GM23338 (cell line): Measurements from ENCODE around the gene ADAMTS17. TPM values are rescaled to one million over a fixed set of nuclear protein-coding genes. Genes with fewer than 3 reads are reported as not detected.

Experiments
- ATAC-seq: fragments of 200-7000 bp; cut with Tn5 transposase; 3 replicates; pipeline ENCODE4 v1.9.1; 2020
- DNase-seq: peaks from one replicate; pipeline ENCODE4 v3.0.0-alpha.2; 2015; ENCODE audit warnings: low spot score
- H2AFZ ChIP-seq: fragments of 200-600 bp; sonication (generic); 2 replicates; pipeline ENCODE4 v1.8.0; 2016; ENCODE audit warnings: antibody characterized with exemption, mild to moderate bottlenecking, moderate library complexity
- H3F3A ChIP-seq: fragments of 200-600 bp; sonication (generic); replicated peaks from 2 replicates; pipeline ENCODE4 v1.8.0; 2017; ENCODE audit warnings: antibody characterized with exemption, mixed run types, low read depth
- H3K27ac ChIP-seq: fragments of 200-600 bp; sonication (generic); 2 replicates; pipeline ENCODE4 v1.6.1; 2016; ENCODE audit warnings: low read depth
- H3K27me3 ChIP-seq: fragments of 200-600 bp; sonication (generic); 2 replicates; pipeline ENCODE4 v1.8.0; 2016; ENCODE audit warnings: mild to moderate bottlenecking, mixed run types, moderate library complexity; ENCODE audit not compliant: insufficient read depth
- H3K36me3 ChIP-seq: fragments of 200-600 bp; sonication (generic); 2 replicates; pipeline ENCODE4 v1.8.0; 2016; ENCODE audit warnings: mild to moderate bottlenecking; ENCODE audit not compliant: insufficient read depth
- H3K4me1 ChIP-seq: fragments of 200-600 bp; sonication (generic); 2 replicates; pipeline ENCODE4 v1.8.0; 2016; ENCODE audit warnings: mild to moderate bottlenecking, moderate library complexity; ENCODE audit not compliant: insufficient read depth
- H3K4me2 ChIP-seq: fragments of 200-600 bp; sonication (generic); 2 replicates; pipeline ENCODE4 v1.7.1; 2017; ENCODE audit warnings: mixed run types
- H3K4me3 ChIP-seq: fragments of 200-600 bp; sonication (generic); 2 replicates; pipeline ENCODE4 v1.6.1; 2016; ENCODE audit warnings: mixed run types
- H3K79me2 ChIP-seq: fragments of 200-600 bp; sonication (generic); replicated peaks from 2 replicates; pipeline ENCODE4 v1.8.0; 2017; ENCODE audit warnings: mild to moderate bottlenecking; ENCODE audit not compliant: insufficient read depth
- H3K9me2 ChIP-seq: fragments of 200-600 bp; sonication (generic); 2 replicates; pipeline ENCODE4 v1.8.0; 2017; ENCODE audit not compliant: insufficient read depth
- H4K20me1 ChIP-seq: fragments of 200-600 bp; sonication (generic); replicated peaks from 2 replicates; pipeline ENCODE4 v1.8.0; 2017; ENCODE audit warnings: mild to moderate bottlenecking; ENCODE audit not compliant: insufficient read depth
- H3K27ac Mint-ChIP-seq: 2 replicates; pipeline ENCODE4 v1.8.0; 2020; ENCODE audit warnings: inconsistent platforms, mild to moderate bottlenecking, moderate library complexity, mixed read lengths
- H3K27me3 Mint-ChIP-seq: 3 replicates; pipeline ENCODE4 v1.8.0; 2022; ENCODE audit warnings: low read depth, mild to moderate bottlenecking, moderate library complexity, mixed read lengths, inconsistent platforms; ENCODE audit not compliant: insufficient read depth, poor library complexity
- H3K36me3 Mint-ChIP-seq: 3 replicates; pipeline ENCODE4 v1.8.0; 2021; ENCODE audit warnings: low read depth, mild to moderate bottlenecking, inconsistent platforms, moderate library complexity, mixed read lengths
- H3K4me1 Mint-ChIP-seq: 3 replicates; pipeline ENCODE4 v1.8.0; 2020; ENCODE audit warnings: mild to moderate bottlenecking, inconsistent platforms, mixed read lengths
- H3K4me3 Mint-ChIP-seq: 3 replicates; pipeline ENCODE4 v1.8.0; 2021; ENCODE audit warnings: moderate library complexity, mild to moderate bottlenecking, inconsistent platforms, mixed read lengths
- H3K9me3 Mint-ChIP-seq: 3 replicates; pipeline ENCODE4 v1.8.0; 2020; ENCODE audit warnings: moderate library complexity, mild to moderate bottlenecking, inconsistent platforms, mixed read lengths
- CREB1 ChIP-seq: fragments of 250-450 bp; sonication (Bioruptor Pico); IDR thresholded peaks from 2 replicates; pipeline ENCODE4 v1.5.0; 2020; ENCODE audit warnings: low read depth, mild to moderate bottlenecking, moderate library complexity
- EZH2 ChIP-seq: fragments of 200-600 bp; sonication (generic); IDR thresholded peaks from one replicate; pipeline ENCODE4 v1.8.0; 2017; ENCODE audit warnings: antibody characterized with exemption, mild to moderate bottlenecking, low read depth; ENCODE audit not compliant: unreplicated experiment
- EZH2phosphoT487 ChIP-seq: fragments of 200-600 bp; sonication (generic); IDR thresholded peaks from one replicate; pipeline ENCODE4 v1.8.1; 2018; ENCODE audit warnings: antibody characterized with exemption; ENCODE audit not compliant: unreplicated experiment
- JUNB ChIP-seq: IDR thresholded peaks from one replicate; pipeline ENCODE4 v1.6.1; 2016; ENCODE audit warnings: antibody characterized with exemption; ENCODE audit not compliant: unreplicated experiment
- NANOG ChIP-seq: IDR thresholded peaks from 2 replicates; pipeline ENCODE4 v1.6.1; 2016; ENCODE audit warnings: antibody characterized with exemption, borderline replicate concordance
- POLR2AphosphoS5 ChIP-seq: IDR thresholded peaks from 2 replicates; pipeline ENCODE4 v1.6.1; 2016; ENCODE audit warnings: antibody characterized with exemption, low read depth
- STAT1 ChIP-seq: IDR thresholded peaks from one replicate; pipeline ENCODE4 v1.6.1; 2016; ENCODE audit warnings: antibody characterized with exemption; ENCODE audit not compliant: unreplicated experiment
- ZNF114 ChIP-seq: fragments of 250-450 bp; sonication (Bioruptor Pico); IDR thresholded peaks from 2 replicates; pipeline ENCODE4 v1.5.0; 2020; ENCODE audit warnings: mild to moderate bottlenecking, moderate library complexity
- ZNF331 ChIP-seq: fragments of 250-450 bp; sonication (Bioruptor Pico); IDR thresholded peaks from 2 replicates; pipeline ENCODE4 v1.5.0; 2020; ENCODE audit warnings: low read depth, mild to moderate bottlenecking, moderate library complexity
- polyA plus RNA-seq: library from polyadenylated mRNA; unstranded; fragments of >200 nt; fragmentation: Nextera tagmentation; extraction: Ambion mirVana; gene quantifications from 2 replicates; pipeline ENCODE4 v1.2.1, GENCODE V29; 2016
- total RNA-seq: library from RNA; depleted of rRNA; stranded (reverse); fragments of >200 nt; shearing (Covaris generic); gene quantifications from 2 replicates; pipeline ENCODE4 v1.2.3, GENCODE V29; 2014
- TF ChIP-seq, protein P1 (sequence below): fragments of 250-450 bp; sonication (Bioruptor Pico); IDR thresholded peaks from 2 replicates; pipeline ENCODE4 v1.5.0; 2020; ENCODE audit warnings: mild to moderate bottlenecking, moderate library complexity
- TF ChIP-seq, protein P2 (sequence below): IDR thresholded peaks from 2 replicates; pipeline ENCODE4 v1.6.1; 2016; ENCODE audit warnings: antibody characterized with exemption
- TF ChIP-seq, protein P3 (sequence below): IDR thresholded peaks from one replicate; pipeline ENCODE4 v1.6.1; 2018; ENCODE audit warnings: antibody characterized with exemption; ENCODE audit not compliant: unreplicated experiment
- TF ChIP-seq, protein P4 (sequence below), 2 experiments: fragments of 200-600 bp in 1 of 2; sonication (generic) in 1 of 2; conservative IDR thresholded peaks; 2 replicates each; pipeline versions ENCODE4 v1.5.1 to v1.6.1; 2016 to 2017; ENCODE audit warnings: antibody characterized with exemption in 2 of 2, low read depth in 2 of 2, mild to moderate bottlenecking in 2 of 2, moderate library complexity in 1 of 2

Gene ADAMTS17
- total and polyA plus RNA-seq, 2 experiments from 2014 or later: 0.60 to 3.8 TPM

DNA sequence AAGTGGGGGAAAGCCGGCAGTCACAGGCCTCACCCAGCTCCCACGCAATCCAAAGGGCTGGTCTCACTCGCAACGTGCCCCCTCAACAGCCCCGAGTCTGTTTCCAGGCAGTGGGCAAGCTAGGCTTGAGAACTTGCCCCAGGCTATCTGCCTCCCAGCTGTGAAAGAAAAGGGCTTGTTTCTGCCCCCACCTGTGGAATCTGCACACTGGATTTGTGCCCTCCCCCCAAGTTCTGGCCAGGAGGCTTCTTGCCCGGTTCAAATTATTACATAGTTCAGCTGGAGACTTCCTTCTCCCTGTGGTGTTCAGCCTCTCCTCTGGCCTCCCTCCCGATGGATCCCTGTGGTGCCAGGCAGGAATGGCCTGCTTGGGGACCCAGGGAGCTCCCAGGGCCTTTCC lies 324.6 kb downstream of the ADAMTS17 start:
- H3K79me2 ChIP-seq: no peaks in the 10 kb centered on the region
- no peaks in the 10 kb centered on the region for H3F3A ChIP-seq
- H3K4me3 Mint-ChIP-seq: no peak overlapping the region
- no peak overlapping the region for H3K27ac Mint-ChIP-seq
- ATAC-seq (no peak), DNase-seq (no peak)
- H3K27ac ChIP-seq: no peak overlapping the region
- peaks cover 10% of the 10 kb centered on the region for H3K36me3 Mint-ChIP-seq
- H4K20me1 ChIP-seq: no peaks in the 10 kb centered on the region
- no peaks in the 10 kb centered on the region for H3K4me1 ChIP-seq
- peaks cover 11% of the 10 kb centered on the region for H3K9me3 Mint-ChIP-seq
- H3K36me3 ChIP-seq: no peaks in the 10 kb centered on the region
- no peak for TF ChIP-seq EZH2
- TF ChIP-seq, protein P1, sequence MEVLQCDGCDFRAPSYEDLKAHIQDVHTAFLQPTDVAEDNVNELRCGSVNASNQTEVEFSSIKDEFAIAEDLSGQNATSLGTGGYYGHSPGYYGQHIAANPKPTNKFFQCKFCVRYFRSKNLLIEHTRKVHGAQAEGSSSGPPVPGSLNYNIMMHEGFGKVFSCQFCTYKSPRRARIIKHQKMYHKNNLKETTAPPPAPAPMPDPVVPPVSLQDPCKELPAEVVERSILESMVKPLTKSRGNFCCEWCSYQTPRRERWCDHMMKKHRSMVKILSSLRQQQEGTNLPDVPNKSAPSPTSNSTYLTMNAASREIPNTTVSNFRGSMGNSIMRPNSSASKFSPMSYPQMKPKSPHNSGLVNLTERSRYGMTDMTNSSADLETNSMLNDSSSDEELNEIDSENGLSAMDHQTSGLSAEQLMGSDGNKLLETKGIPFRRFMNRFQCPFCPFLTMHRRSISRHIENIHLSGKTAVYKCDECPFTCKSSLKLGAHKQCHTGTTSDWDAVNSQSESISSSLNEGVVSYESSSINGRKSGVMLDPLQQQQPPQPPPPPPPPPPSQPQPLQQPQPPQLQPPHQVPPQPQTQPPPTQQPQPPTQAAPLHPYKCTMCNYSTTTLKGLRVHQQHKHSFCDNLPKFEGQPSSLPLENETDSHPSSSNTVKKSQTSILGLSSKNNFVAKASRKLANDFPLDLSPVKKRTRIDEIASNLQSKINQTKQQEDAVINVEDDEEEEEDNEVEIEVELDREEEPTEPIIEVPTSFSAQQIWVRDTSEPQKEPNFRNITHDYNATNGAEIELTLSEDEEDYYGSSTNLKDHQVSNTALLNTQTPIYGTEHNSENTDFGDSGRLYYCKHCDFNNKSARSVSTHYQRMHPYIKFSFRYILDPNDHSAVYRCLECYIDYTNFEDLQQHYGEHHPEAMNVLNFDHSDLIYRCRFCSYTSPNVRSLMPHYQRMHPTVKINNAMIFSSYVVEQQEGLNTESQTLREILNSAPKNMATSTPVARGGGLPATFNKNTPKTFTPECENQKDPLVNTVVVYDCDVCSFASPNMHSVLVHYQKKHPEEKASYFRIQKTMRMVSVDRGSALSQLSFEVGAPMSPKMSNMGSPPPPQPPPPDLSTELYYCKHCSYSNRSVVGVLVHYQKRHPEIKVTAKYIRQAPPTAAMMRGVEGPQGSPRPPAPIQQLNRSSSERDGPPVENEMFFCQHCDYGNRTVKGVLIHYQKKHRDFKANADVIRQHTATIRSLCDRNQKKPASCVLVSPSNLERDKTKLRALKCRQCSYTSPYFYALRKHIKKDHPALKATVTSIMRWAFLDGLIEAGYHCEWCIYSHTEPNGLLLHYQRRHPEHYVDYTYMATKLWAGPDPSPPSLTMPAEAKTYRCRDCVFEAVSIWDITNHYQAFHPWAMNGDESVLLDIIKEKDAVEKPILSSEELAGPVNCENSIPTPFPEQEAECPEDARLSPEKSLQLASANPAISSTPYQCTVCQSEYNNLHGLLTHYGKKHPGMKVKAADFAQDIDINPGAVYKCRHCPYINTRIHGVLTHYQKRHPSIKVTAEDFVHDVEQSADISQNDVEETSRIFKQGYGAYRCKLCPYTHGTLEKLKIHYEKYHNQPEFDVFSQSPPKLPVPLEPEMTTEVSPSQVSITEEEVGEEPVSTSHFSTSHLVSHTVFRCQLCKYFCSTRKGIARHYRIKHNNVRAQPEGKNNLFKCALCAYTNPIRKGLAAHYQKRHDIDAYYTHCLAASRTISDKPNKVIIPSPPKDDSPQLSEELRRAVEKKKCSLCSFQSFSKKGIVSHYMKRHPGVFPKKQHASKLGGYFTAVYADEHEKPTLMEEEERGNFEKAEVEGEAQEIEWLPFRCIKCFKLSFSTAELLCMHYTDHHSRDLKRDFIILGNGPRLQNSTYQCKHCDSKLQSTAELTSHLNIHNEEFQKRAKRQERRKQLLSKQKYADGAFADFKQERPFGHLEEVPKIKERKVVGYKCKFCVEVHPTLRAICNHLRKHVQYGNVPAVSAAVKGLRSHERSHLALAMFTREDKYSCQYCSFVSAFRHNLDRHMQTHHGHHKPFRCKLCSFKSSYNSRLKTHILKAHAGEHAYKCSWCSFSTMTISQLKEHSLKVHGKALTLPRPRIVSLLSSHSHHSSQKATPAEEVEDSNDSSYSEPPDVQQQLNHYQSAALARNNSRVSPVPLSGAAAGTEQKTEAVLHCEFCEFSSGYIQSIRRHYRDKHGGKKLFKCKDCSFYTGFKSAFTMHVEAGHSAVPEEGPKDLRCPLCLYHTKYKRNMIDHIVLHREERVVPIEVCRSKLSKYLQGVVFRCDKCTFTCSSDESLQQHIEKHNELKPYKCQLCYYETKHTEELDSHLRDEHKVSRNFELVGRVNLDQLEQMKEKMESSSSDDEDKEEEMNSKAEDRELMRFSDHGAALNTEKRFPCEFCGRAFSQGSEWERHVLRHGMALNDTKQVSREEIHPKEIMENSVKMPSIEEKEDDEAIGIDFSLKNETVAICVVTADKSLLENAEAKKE (CRISPR knock-in tag): no peak
- no peak for TF ChIP-seq ZNF114 (CRISPR knock-in tag)
- TF ChIP-seq EZH2phosphoT487: no peak
- no peak for TF ChIP-seq ZNF331
- TF ChIP-seq, protein P2, sequence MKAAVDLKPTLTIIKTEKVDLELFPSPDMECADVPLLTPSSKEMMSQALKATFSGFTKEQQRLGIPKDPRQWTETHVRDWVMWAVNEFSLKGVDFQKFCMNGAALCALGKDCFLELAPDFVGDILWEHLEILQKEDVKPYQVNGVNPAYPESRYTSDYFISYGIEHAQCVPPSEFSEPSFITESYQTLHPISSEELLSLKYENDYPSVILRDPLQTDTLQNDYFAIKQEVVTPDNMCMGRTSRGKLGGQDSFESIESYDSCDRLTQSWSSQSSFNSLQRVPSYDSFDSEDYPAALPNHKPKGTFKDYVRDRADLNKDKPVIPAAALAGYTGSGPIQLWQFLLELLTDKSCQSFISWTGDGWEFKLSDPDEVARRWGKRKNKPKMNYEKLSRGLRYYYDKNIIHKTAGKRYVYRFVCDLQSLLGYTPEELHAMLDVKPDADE: no peak
- no peak for TF ChIP-seq NANOG
- TF ChIP-seq, protein P3, sequence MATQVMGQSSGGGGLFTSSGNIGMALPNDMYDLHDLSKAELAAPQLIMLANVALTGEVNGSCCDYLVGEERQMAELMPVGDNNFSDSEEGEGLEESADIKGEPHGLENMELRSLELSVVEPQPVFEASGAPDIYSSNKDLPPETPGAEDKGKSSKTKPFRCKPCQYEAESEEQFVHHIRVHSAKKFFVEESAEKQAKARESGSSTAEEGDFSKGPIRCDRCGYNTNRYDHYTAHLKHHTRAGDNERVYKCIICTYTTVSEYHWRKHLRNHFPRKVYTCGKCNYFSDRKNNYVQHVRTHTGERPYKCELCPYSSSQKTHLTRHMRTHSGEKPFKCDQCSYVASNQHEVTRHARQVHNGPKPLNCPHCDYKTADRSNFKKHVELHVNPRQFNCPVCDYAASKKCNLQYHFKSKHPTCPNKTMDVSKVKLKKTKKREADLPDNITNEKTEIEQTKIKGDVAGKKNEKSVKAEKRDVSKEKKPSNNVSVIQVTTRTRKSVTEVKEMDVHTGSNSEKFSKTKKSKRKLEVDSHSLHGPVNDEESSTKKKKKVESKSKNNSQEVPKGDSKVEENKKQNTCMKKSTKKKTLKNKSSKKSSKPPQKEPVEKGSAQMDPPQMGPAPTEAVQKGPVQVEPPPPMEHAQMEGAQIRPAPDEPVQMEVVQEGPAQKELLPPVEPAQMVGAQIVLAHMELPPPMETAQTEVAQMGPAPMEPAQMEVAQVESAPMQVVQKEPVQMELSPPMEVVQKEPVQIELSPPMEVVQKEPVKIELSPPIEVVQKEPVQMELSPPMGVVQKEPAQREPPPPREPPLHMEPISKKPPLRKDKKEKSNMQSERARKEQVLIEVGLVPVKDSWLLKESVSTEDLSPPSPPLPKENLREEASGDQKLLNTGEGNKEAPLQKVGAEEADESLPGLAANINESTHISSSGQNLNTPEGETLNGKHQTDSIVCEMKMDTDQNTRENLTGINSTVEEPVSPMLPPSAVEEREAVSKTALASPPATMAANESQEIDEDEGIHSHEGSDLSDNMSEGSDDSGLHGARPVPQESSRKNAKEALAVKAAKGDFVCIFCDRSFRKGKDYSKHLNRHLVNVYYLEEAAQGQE: no peak
- TF ChIP-seq, protein P4, sequence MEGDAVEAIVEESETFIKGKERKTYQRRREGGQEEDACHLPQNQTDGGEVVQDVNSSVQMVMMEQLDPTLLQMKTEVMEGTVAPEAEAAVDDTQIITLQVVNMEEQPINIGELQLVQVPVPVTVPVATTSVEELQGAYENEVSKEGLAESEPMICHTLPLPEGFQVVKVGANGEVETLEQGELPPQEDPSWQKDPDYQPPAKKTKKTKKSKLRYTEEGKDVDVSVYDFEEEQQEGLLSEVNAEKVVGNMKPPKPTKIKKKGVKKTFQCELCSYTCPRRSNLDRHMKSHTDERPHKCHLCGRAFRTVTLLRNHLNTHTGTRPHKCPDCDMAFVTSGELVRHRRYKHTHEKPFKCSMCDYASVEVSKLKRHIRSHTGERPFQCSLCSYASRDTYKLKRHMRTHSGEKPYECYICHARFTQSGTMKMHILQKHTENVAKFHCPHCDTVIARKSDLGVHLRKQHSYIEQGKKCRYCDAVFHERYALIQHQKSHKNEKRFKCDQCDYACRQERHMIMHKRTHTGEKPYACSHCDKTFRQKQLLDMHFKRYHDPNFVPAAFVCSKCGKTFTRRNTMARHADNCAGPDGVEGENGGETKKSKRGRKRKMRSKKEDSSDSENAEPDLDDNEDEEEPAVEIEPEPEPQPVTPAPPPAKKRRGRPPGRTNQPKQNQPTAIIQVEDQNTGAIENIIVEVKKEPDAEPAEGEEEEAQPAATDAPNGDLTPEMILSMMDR (conservative IDR thresholded peaks at IDR 0.05; ENCODE audit: low read depth in 2 of 2): no peak
- no peak for TF ChIP-seq POLR2AphosphoS5
- TF ChIP-seq CREB1 (CRISPR knock-in tag): no peak
- no peak for TF ChIP-seq STAT1
- no peak for TF ChIP-seq JUNB
- no peak overlapping the region for H2AFZ ChIP-seq
- H3K27me3 Mint-ChIP-seq: peaks cover 2% of the 10 kb centered on the region
- H3K4me2 ChIP-seq: no peak overlapping the region
- no peaks in the 10 kb centered on the region for H3K9me2 ChIP-seq
- H3K27me3 ChIP-seq: no peaks in the 10 kb centered on the region
- H3K4me1 Mint-ChIP-seq: peaks cover 17% of the 10 kb centered on the region
- H3K4me3 ChIP-seq: no peak overlapping the region
